A673 (cell line): Measurements from ENCODE around the gene DDHD1. TPM values are rescaled to one million over a fixed set of nuclear protein-coding genes. Genes with fewer than 3 reads are reported as not detected.

Source experiments
- BruUV-seq: library from RNA; stranded (reverse); fragments of 400-500 nt; replicated peaks from 2 replicates; lab custom pipeline; 2021; lab: Mats Ljungman, UMichigan
- CTCF ChIA-PET: fragments of 300-600 bp; sonication (Branson Sonifier 250); formaldehyde crosslinking; loops from one replicate; lab custom pipeline; 2022; ENCODE audit warnings: antibody characterized with exemption; lab: Charles Lee
- POLR2A ChIA-PET: fragments of 300-600 bp; sonication (Branson Sonifier 250); formaldehyde crosslinking; loops from one replicate; lab custom pipeline; 2022; ENCODE audit warnings: antibody characterized with exemption; ENCODE audit not compliant: low non-redundant PET; lab: Charles Lee
- DNase-seq: peaks from one replicate; pipeline ENCODE4 v3.0.0-alpha.2; 2015; ENCODE audit warnings: low spot score
- H3K27ac ChIP-seq: fragments of 200-600 bp; sonication (generic); 2 replicates; pipeline ENCODE4 v1.5.1; 2016; ENCODE audit warnings: mixed run types, low read depth, mild to moderate bottlenecking, mixed read lengths, antibody characterized with exemption, low read length; ENCODE audit not compliant: poor library complexity, severe bottlenecking
- H3K27me3 ChIP-seq: fragments of 200-600 bp; sonication (generic); replicated peaks from 2 replicates; pipeline ENCODE4 v1.6.1; 2017; ENCODE audit warnings: mixed run types, low read depth, mild to moderate bottlenecking, mixed read lengths, antibody characterized with exemption, low read length; ENCODE audit not compliant: insufficient read depth, poor library complexity
- H3K36me3 ChIP-seq: fragments of 200-600 bp; sonication (generic); 2 replicates; pipeline ENCODE4 v1.6.1; 2016; ENCODE audit warnings: mixed run types, mild to moderate bottlenecking, mixed read lengths, antibody characterized with exemption, low read length; ENCODE audit not compliant: insufficient read depth, poor library complexity, severe bottlenecking
- H3K4me1 ChIP-seq: fragments of 200-600 bp; sonication (generic); 2 replicates; pipeline ENCODE4 v1.6.1; 2017; ENCODE audit warnings: mixed run types, mild to moderate bottlenecking, mixed read lengths, antibody characterized with exemption, low read length; ENCODE audit not compliant: insufficient read depth, poor library complexity, severe bottlenecking
- H3K4me3 ChIP-seq: fragments of 200-600 bp; sonication (generic); 2 replicates; pipeline ENCODE4 v1.5.1; 2016; ENCODE audit warnings: low read depth, mixed run types, mild to moderate bottlenecking, mixed read lengths, low read length; ENCODE audit not compliant: poor library complexity, severe bottlenecking
- H3K9me3 ChIP-seq: fragments of 200-600 bp; sonication (generic); 2 replicates; pipeline ENCODE4 v1.6.1; 2016; ENCODE audit warnings: mixed run types, low read depth, mild to moderate bottlenecking, mixed read lengths, antibody characterized with exemption, low read length; ENCODE audit not compliant: poor library complexity, severe bottlenecking
- EZH2 ChIP-seq: fragments of 200-600 bp; sonication (generic); IDR thresholded peaks from 2 replicates; pipeline ENCODE4 v1.6.1; 2017; ENCODE audit warnings: borderline replicate concordance, low read depth, mild to moderate bottlenecking, mixed read lengths, antibody characterized with exemption, low read length; ENCODE audit not compliant: poor library complexity, severe bottlenecking
- intact Hi-C: fragments of 100-400 bp; cut with micrococcal nuclease; formaldehyde crosslinking; loops from one replicate; pipeline ENCODE4 v1.10.0; 2022; ENCODE audit not compliant: unreplicated experiment
- total RNA-seq: library from RNA; stranded (reverse); gene quantifications from 2 replicates; pipeline ENCODE4 v1.2.3, GENCODE V29; 2021
- TF ChIP-seq, protein P1 (sequence below): fragments of 300-800, 200-600 bp; sonication (generic); conservative IDR thresholded peaks from 2 replicates; pipeline ENCODE4 v1.5.1; 2017; ENCODE audit warnings: low read depth, mild to moderate bottlenecking, antibody characterized with exemption, low read length, moderate library complexity, mixed read lengths

The DDHD1 gene
- total RNA-seq, 1 experiment from 2014 or later = 21.9 TPM

DNA sequence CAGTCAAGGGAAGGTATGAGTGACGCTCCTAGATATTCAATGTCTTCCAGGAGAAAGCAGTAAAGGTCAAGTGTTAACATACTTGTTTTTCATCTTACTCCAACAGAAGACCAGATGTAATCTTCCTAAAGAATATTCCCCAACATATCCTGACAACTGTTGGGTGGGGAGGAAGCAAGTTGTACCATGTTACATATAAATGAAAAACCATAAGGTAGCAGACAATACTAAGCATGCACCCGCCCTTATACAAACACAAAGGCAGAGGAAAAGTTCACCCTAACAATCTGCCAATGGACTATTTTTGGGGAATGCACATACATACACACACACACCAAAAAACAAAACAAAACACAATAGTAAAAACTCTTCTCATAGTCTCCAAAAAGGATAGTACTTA is 112.1 kb downstream of the DDHD1 start:
- no peaks in the 10 kb centered on the region for H3K4me1 ChIP-seq
- ChIA-PET CTCF (interaction anchor here (0.6 kb wide), 1 partner anchor 489 kb away, joined by 3 read pairs; the partner anchor contains the start of gene TXNDC16), POLR2A (no interaction called here)
- intact Hi-C loops = no loop called here
- H3K36me3 ChIP-seq = no peaks in the 10 kb centered on the region
- no peak overlapping the region for H3K27ac ChIP-seq
- H3K9me3 ChIP-seq = no peaks in the 10 kb centered on the region
- no peaks in the 10 kb centered on the region for H3K27me3 ChIP-seq
- no TSS peak for BruUV-seq
- no peak overlapping the region for H3K4me3 ChIP-seq
- DNase-seq = no peak
- TF ChIP-seq EZH2 = no peak
- TF ChIP-seq, protein P1, sequence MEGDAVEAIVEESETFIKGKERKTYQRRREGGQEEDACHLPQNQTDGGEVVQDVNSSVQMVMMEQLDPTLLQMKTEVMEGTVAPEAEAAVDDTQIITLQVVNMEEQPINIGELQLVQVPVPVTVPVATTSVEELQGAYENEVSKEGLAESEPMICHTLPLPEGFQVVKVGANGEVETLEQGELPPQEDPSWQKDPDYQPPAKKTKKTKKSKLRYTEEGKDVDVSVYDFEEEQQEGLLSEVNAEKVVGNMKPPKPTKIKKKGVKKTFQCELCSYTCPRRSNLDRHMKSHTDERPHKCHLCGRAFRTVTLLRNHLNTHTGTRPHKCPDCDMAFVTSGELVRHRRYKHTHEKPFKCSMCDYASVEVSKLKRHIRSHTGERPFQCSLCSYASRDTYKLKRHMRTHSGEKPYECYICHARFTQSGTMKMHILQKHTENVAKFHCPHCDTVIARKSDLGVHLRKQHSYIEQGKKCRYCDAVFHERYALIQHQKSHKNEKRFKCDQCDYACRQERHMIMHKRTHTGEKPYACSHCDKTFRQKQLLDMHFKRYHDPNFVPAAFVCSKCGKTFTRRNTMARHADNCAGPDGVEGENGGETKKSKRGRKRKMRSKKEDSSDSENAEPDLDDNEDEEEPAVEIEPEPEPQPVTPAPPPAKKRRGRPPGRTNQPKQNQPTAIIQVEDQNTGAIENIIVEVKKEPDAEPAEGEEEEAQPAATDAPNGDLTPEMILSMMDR = no peak

DNA sequence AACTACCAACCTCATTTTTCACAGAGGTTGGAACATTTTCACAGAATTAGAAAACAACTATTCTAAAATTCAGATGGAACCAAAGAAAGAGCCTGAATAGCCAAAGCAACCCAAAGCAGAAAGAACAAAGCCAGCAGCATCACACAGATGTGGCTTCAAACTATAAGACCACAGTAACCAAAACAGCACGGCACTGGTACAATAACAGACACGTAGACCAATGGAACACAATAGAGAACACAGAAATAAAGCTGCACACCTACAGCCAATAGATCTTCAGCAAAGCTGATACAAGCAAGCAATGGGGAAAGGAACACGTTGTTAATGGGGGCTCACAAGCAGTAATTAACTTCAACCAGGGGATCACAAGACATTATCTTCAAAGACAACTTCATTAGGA is 114.5 kb downstream of the DDHD1 start:
- ChIA-PET CTCF (no interaction called here), POLR2A (no interaction called here)
- no peak for TF ChIP-seq EZH2
- TF ChIP-seq, protein P1 = no peak
- DNase-seq = no peak
- Histone ChIP-seq H3K36me3 (no peaks in the 10 kb centered on the region), H3K4me1 (no peaks in the 10 kb centered on the region), H3K4me3 (no peak overlapping the region), H3K27me3 (no peaks in the 10 kb centered on the region), H3K9me3 (no peaks in the 10 kb centered on the region), H3K27ac (no peak overlapping the region)
- intact Hi-C loops = no loop called here
- no TSS peak for BruUV-seq

DNA sequence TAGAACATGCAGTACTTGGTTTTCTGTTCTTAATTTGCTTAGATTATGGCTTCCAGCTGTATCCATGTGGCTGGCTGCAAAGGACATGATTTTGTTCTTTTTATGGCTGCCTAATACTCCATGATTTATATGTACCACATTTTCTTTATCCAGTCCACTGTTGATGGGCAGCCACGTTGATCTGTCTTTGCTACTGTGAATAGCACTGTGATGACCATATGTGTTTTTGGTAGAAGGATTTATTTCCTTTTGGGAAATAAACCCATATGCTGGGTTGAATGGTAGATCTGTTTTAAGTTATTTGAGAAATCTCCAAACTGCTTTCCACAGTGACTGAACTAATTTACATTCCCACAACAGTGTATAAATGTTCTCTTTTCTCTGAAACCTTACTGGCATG is 116.1 kb downstream of the DDHD1 start:
- Histone ChIP-seq H3K4me1 (peaks cover 6% of the 10 kb centered on the region), H3K4me3 (no peak overlapping the region), H3K27ac (no peak overlapping the region), H3K36me3 (no peaks in the 10 kb centered on the region), H3K9me3 (no peaks in the 10 kb centered on the region), H3K27me3 (no peaks in the 10 kb centered on the region)
- intact Hi-C loops = no loop called here
- no TSS peak for BruUV-seq
- TF ChIP-seq, protein P1 = no peak
- TF ChIP-seq EZH2 = no peak
- ChIA-PET POLR2A (no interaction called here), CTCF (no interaction called here)
- DNase-seq = no peak
